H1 (cell line): ENCODE data around the gene UTP3. TPM values are rescaled to one million over a fixed set of nuclear protein-coding genes. Genes with fewer than 3 reads are reported as not detected.

Experiments
- CTCF ChIA-PET: fragments of 300-600 bp; sonication (Branson Sonifier 250); formaldehyde crosslinking; loops from one replicate; lab custom pipeline; 2021; ENCODE audit not compliant: partially characterized antibody; lab: Charles Lee
- POLR2A ChIA-PET: fragments of 300-600 bp; sonication (Branson Sonifier 250); formaldehyde crosslinking; loops from one replicate; lab custom pipeline; 2021; ENCODE audit warnings: inconsistent platforms; ENCODE audit not compliant: partially characterized antibody; lab: Charles Lee
- DNase-seq, 2 experiments: peaks; one replicate each; pipeline versions ENCODE4 v3.0.0 to v3.0.0-alpha.2; 2010 to 2022; ENCODE audit warnings: low spot score in 2 of 2, low read depth in 1 of 2, mixed read lengths in 1 of 2
- FAIRE-seq: peaks from 2 replicates; lab custom pipeline; 2011; peaks lifted over from hg19 to GRCh38; lab: Jason Lieb, UNC
- H2AFZ ChIP-seq: 2 replicates; pipeline ENCODE4 v1.8.1; 2012; ENCODE audit warnings: low read length, inconsistent platforms
- H2AK5ac ChIP-seq: 2 replicates; pipeline ENCODE4 v1.6.1; 2013; ENCODE audit warnings: low read depth, low read length
- H2BK120ac ChIP-seq: replicated peaks from 2 replicates; pipeline ENCODE3; 2013; ENCODE audit warnings: low read depth, low read length, inconsistent platforms
- H2BK12ac ChIP-seq: 2 replicates; pipeline ENCODE4 v1.6.1; 2013; ENCODE audit warnings: low read depth, low read length
- H2BK15ac ChIP-seq: 2 replicates; pipeline ENCODE4 v1.6.1; 2013; ENCODE audit warnings: low read length
- H2BK20ac ChIP-seq: 2 replicates; pipeline ENCODE4 v1.6.1; 2013; ENCODE audit warnings: low read length
- H2BK5ac ChIP-seq: 2 replicates; pipeline ENCODE4 v1.6.1; 2013; ENCODE audit warnings: low read depth, low read length
- H3K14ac ChIP-seq: 2 replicates; pipeline ENCODE4 v1.6.1; 2013; ENCODE audit warnings: inconsistent platforms; ENCODE audit not compliant: insufficient read length
- H3K18ac ChIP-seq: 2 replicates; pipeline ENCODE4 v1.6.1; 2013; ENCODE audit warnings: low read length; ENCODE audit errors: extremely low read depth
- H3K23ac ChIP-seq: 2 replicates; pipeline ENCODE4 v1.6.1; 2013; ENCODE audit warnings: inconsistent platforms; ENCODE audit not compliant: insufficient read length
- H3K23me2 ChIP-seq: 2 replicates; pipeline ENCODE4 v1.6.1; 2013; ENCODE audit warnings: low read depth, low read length
- H3K27ac ChIP-seq: 2 replicates; pipeline ENCODE4 v1.6.1; 2011; ENCODE audit warnings: low read depth, low read length, inconsistent platforms
- H3K27me3 ChIP-seq, 4 experiments: replicated peaks in 1 of 4; 1 replicate in 1 of 4; 2 replicates in 3 of 4; pipeline versions ENCODE4 v1.6.1 to v1.8.1; 2011 to 2013; ENCODE audit warnings: low read length in 3 of 4, mild to moderate bottlenecking in 3 of 4, inconsistent platforms in 2 of 4, mixed read lengths in 2 of 4, moderate library complexity in 1 of 4; ENCODE audit not compliant: control insufficient read depth in 3 of 4, insufficient read depth in 3 of 4; ENCODE audit errors: extremely low read depth in 1 of 4
- H3K36me3 ChIP-seq, 4 experiments: 2 replicates each; pipeline versions ENCODE4 v1.6.1 to v1.8.1; 2011 to 2013; ENCODE audit warnings: mild to moderate bottlenecking in 4 of 4, low read length in 3 of 4, moderate library complexity in 2 of 4, control low read depth in 1 of 4, inconsistent platforms in 1 of 4; ENCODE audit not compliant: insufficient read depth in 4 of 4, control insufficient read depth in 2 of 4
- H3K4ac ChIP-seq: replicated peaks from 2 replicates; pipeline ENCODE3; 2013; ENCODE audit warnings: low read length, low read depth, mixed read lengths, inconsistent platforms; ENCODE audit not compliant: insufficient read length
- H3K4me1 ChIP-seq, 4 experiments: replicated peaks in 1 of 4; 1 replicate in 1 of 4; 2 replicates in 3 of 4; pipeline versions ENCODE4 v1.6.1 to v1.8.1; 2011 to 2013; ENCODE audit warnings: low read length in 3 of 4, inconsistent platforms in 2 of 4, mixed read lengths in 1 of 4; ENCODE audit not compliant: insufficient read depth in 4 of 4, control insufficient read depth in 3 of 4
- H3K4me2 ChIP-seq, 2 experiments: 2 replicates each; pipeline versions ENCODE4 v1.6.1 to v1.8.1; 2011 to 2013; ENCODE audit warnings: low read depth in 2 of 2, low read length in 2 of 2, control low read depth in 1 of 2, inconsistent platforms in 1 of 2, mild to moderate bottlenecking in 1 of 2; ENCODE audit not compliant: insufficient read depth in 1 of 2
- H3K4me3 ChIP-seq, 4 experiments: fragments of 200-600, 300-600 bp in 1 of 4; sonication (generic), shearing (Covaris generic), sonication (Bioruptor Twin) in 1 of 4; 2 replicates each; pipeline versions ENCODE4 v1.5.1 to v1.8.1; 2011 to 2016; ENCODE audit warnings: low read length in 4 of 4, low read depth in 3 of 4, control low read depth in 2 of 4, inconsistent platforms in 2 of 4, mild to moderate bottlenecking in 2 of 4, mixed read lengths in 1 of 4, moderate library complexity in 1 of 4; ENCODE audit not compliant: insufficient read depth in 2 of 4; ENCODE audit errors: extremely low read depth in 1 of 4
- H3K56ac ChIP-seq: replicated peaks from 2 replicates; pipeline ENCODE3; 2013; ENCODE audit warnings: low read depth, mild to moderate bottlenecking, mixed read lengths, low read length, inconsistent platforms; ENCODE audit not compliant: insufficient read length
- H3K79me1 ChIP-seq: 2 replicates; pipeline ENCODE4 v1.6.1; 2013; ENCODE audit warnings: low read depth, low read length, control low read depth
- H3K79me2 ChIP-seq, 2 experiments: 2 replicates each; pipeline versions ENCODE4 v1.6.1 to v1.8.1; 2012 to 2013; ENCODE audit warnings: low read length in 2 of 2, mild to moderate bottlenecking in 2 of 2, inconsistent platforms in 1 of 2; ENCODE audit not compliant: insufficient read depth in 2 of 2, control insufficient read depth in 1 of 2
- H3K9ac ChIP-seq, 4 experiments: replicated peaks in 1 of 4; 1 replicate in 1 of 4; 2 replicates in 3 of 4; pipeline versions ENCODE4 v1.6.1 to v1.8.1; 2011 to 2013; ENCODE audit warnings: low read depth in 3 of 4, low read length in 3 of 4, control low read depth in 2 of 4, mild to moderate bottlenecking in 2 of 4, moderate library complexity in 2 of 4, inconsistent platforms in 1 of 4; ENCODE audit errors: extremely low read depth in 1 of 4
- H3K9me3 ChIP-seq, 2 experiments: 2 replicates each; pipeline versions ENCODE4 v1.6.1 to v1.8.1; 2012 to 2013; ENCODE audit warnings: mild to moderate bottlenecking in 2 of 2, moderate library complexity in 2 of 2, control low read depth in 1 of 2, inconsistent platforms in 1 of 2, low read depth in 1 of 2, low read length in 1 of 2, mixed read lengths in 1 of 2; ENCODE audit not compliant: insufficient read depth in 2 of 2
- H4K20me1 ChIP-seq, 2 experiments: replicated peaks in 1 of 2; 2 replicates each; pipeline versions ENCODE3 to v1.8.1; 2011 to 2013; ENCODE audit warnings: inconsistent platforms in 2 of 2, low read length in 2 of 2, mild to moderate bottlenecking in 1 of 2; ENCODE audit not compliant: insufficient read depth in 2 of 2, control insufficient read depth in 1 of 2
- H4K5ac ChIP-seq: 2 replicates; pipeline ENCODE4 v1.6.1; 2013; ENCODE audit warnings: low read length, low read depth, mixed read lengths, inconsistent platforms; ENCODE audit not compliant: insufficient read length
- H4K8ac ChIP-seq: 2 replicates; pipeline ENCODE4 v1.8.0; 2013; ENCODE audit warnings: mild to moderate bottlenecking, moderate library complexity, low read length, inconsistent platforms; ENCODE audit not compliant: insufficient read depth; ENCODE audit errors: extremely low read depth
- H4K91ac ChIP-seq: replicated peaks from 2 replicates; pipeline ENCODE3; 2013; ENCODE audit warnings: low read length, mixed read lengths, inconsistent platforms; ENCODE audit not compliant: insufficient read length
- ATF2 ChIP-seq: IDR thresholded peaks from 2 replicates; pipeline ENCODE4 v1.6.1; 2012; ENCODE audit warnings: low read length, inconsistent platforms
- ATF3 ChIP-seq: IDR thresholded peaks from 2 replicates; pipeline ENCODE4 v1.6.1; 2011; ENCODE audit warnings: low read depth, mild to moderate bottlenecking, low read length; ENCODE audit not compliant: insufficient read depth
- BCL11A ChIP-seq, 2 experiments: IDR thresholded peaks; one replicate each; pipeline ENCODE4 v1.6.1; 2011; ENCODE audit warnings: low read depth in 2 of 2, low read length in 2 of 2, mild to moderate bottlenecking in 2 of 2
- EGR1 ChIP-seq: IDR thresholded peaks from 2 replicates; pipeline ENCODE4 v1.6.1; 2011; ENCODE audit warnings: low read depth, low read length, borderline replicate concordance
- EP300 ChIP-seq, 2 experiments: IDR thresholded peaks; 1 replicate in 1 of 2; 2 replicates in 1 of 2; pipeline ENCODE4 v1.6.1; 2011 to 2012; ENCODE audit warnings: low read depth in 2 of 2, low read length in 2 of 2, mild to moderate bottlenecking in 2 of 2, borderline replicate concordance in 1 of 2, inconsistent platforms in 1 of 2, moderate library complexity in 1 of 2
- MAX ChIP-seq: IDR thresholded peaks from 2 replicates; pipeline ENCODE4 v1.6.1; 2012; ENCODE audit warnings: inconsistent platforms
- NRF1 ChIP-seq: IDR thresholded peaks from 2 replicates; pipeline ENCODE4 v1.6.1; 2011; ENCODE audit warnings: mild to moderate bottlenecking, low read depth, low read length, improper control_type of control experiment
- RXRA ChIP-seq: IDR thresholded peaks from 2 replicates; pipeline ENCODE4 v1.6.1; 2011; ENCODE audit warnings: low read depth, mild to moderate bottlenecking, low read length, moderate library complexity; ENCODE audit not compliant: insufficient read depth
- SAP30 ChIP-seq: fragments of 300-600 bp; sonication (generic); IDR thresholded peaks from 2 replicates; pipeline ENCODE4 v1.7.1; 2012; ENCODE audit warnings: low read length, moderate library complexity, mild to moderate bottlenecking, inconsistent platforms; ENCODE audit not compliant: insufficient read depth, insufficient replicate concordance
- WGBS, 2 experiments: shearing (Covaris generic) in 1 of 2; methylation state at CpG; one replicate each; pipeline versions ENCODE4 v1.1.6 to v1.1.7; 2013 to 2015; ENCODE audit warnings: low lambda C conversion rate in 2 of 2, mixed read lengths in 2 of 2, inconsistent platforms in 1 of 2, low coverage in 1 of 2, missing lambda C conversion rate in 1 of 2; ENCODE audit not compliant: insufficient replicate concordance in 2 of 2, insufficient coverage in 1 of 2, insufficient read length in 1 of 2; ENCODE audit errors: extremely low coverage in 1 of 2, missing lambda C conversion rate in 1 of 2; 5-methylcytosine and 5-hydroxymethylcytosine counted together
- polyA plus RNA-seq, 7 experiments: library from polyadenylated mRNA; depleted of rRNA in 3 of 7; stranded (reverse) in 5 of 7; unstranded in 2 of 7; fragments of >200 nt in 5 of 7; fragments of 200-250 nt in 2 of 7; gene quantifications; 1 replicate in 5 of 7; 2 replicates in 1 of 7; 4 replicates in 1 of 7; pipeline versions ENCODE4 v1.2.1 to v1.2.3, GENCODE V29; 2011 to 2013; ENCODE audit warnings: missing spikeins in 2 of 7, mixed read lengths in 2 of 7
- total RNA-seq: library from RNA; stranded (reverse); fragmentation: NEBNext Ultra II Directional; extraction: Animal tissue kit (Norgen Biotek cat#: 25700); gene quantifications from 2 replicates; pipeline ENCODE4 v1.2.1, GENCODE V29; 2021

UTP3 gene
- total and polyA plus RNA-seq, 2 of the 8 experiments (the other 6 are each of a cell fraction or from before 2014, with no cell fraction given), result 11.2 to 51.3 TPM

- H2AK5ac ChIP-seq, result no peak overlapping the region
- H3K79me2 ChIP-seq, result no peaks in the 10 kb centered on the region
- no peak overlapping the region for H4K91ac ChIP-seq
- no peaks in the 10 kb centered on the region for H3K27me3 ChIP-seq
- no peak overlapping the region for H3K18ac ChIP-seq
- POLR2A ChIA-PET, result no interaction called here
- no peak overlapping the region for H2BK20ac ChIP-seq
- no peaks in the 10 kb centered on the region for H3K4me1 ChIP-seq
- H4K5ac ChIP-seq, result no peak overlapping the region
- no peak overlapping the region for H3K4me2 ChIP-seq
- peak overlapping the region; percentile 94 for H2AFZ ChIP-seq
- H3K14ac ChIP-seq, result no peak overlapping the region
- H2BK15ac ChIP-seq, result no peak overlapping the region
- WGBS, 2 experiments, result 84% methylated on average over 3 of the region's 3 CpGs; no CpG with 5 or more reads in 1 of the 2 experiments
- H3K56ac ChIP-seq, result no peak overlapping the region
- no peaks in the 10 kb centered on the region for H4K20me1 ChIP-seq
- H3K79me1 ChIP-seq, result no peaks in the 10 kb centered on the region
- no peaks in the 10 kb centered on the region; the same call in 1 of the 2 replicates for H3K23me2 ChIP-seq
- H2BK120ac ChIP-seq, result no peak overlapping the region
- no peak overlapping the region for H3K4ac ChIP-seq
- DNase-seq (no peak), FAIRE-seq (no peak)
- no peak overlapping the region for H3K9ac ChIP-seq
- no peaks in the 10 kb centered on the region for H3K36me3 ChIP-seq
- no peak overlapping the region for H4K8ac ChIP-seq
- H3K27ac ChIP-seq, result no peak overlapping the region
- H2BK5ac ChIP-seq, result no peak overlapping the region
- H3K23ac ChIP-seq, result no peak overlapping the region
- H2BK12ac ChIP-seq, result no peak overlapping the region
- no peaks in the 10 kb centered on the region for H3K9me3 ChIP-seq
- no peak overlapping the region for H3K4me3 ChIP-seq
- CTCF ChIA-PET, result interaction anchor here (0.6 kb wide), 1 partner anchor 626 kb away, joined by 4 read pairs; no protein-coding TSS in a partner anchor
- TF ChIP-seq ATF2 (no peak), SAP30 (no peak), NRF1 (no peak), EGR1 (no peak), EP300 (IDR thresholded peaks at IDR 0.05; ENCODE audit: borderline replicate concordance in 1 of 2, low read depth in 2 of 2, low read length in 2 of 2) (no peak), MAX (no peak), BCL11A (IDR thresholded peaks at IDR 0.05; ENCODE audit: low read depth in 2 of 2, low read length in 2 of 2) (no peak), ATF3 (no peak), RXRA (no peak)
Observed at GRCh38 chr4:70667740-70668535, 20.4 kb upstream of the UTP3 start.
